ENCODE measurements around the gene MLH3. TPM values are rescaled to one million over a fixed set of nuclear protein-coding genes. Genes with fewer than 3 reads are reported as not detected.
A peak's percentile ranks its signal among the peaks of the same experiment; 100 is the strongest.

MLH3 gene
- total RNA-seq, 5 donors from 2014 or later (not counting 1 experiment from before 2014, with no cell fraction given) = 17.3 to 28.2 (median 22.1) TPM

DNA sequence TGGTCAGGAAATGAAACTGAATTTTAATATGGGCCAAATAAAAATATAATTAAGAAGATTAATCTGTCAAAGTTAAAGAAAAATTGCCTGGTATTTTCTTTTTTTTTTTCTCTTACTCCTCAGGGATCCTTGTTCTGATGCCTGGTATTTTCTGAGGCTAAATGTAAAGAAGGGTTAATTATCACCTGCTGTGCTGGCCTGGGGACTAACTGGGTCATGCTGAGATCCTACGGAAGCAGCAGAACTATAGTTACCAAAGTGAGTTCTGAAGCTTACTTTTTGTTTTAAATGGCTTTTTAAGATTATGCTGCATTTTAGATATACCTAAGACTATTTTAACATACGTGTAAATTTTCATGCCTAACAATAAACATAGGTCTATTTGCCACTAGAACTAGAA is 41.4 kb upstream of the MLH3 start:
- no peaks in the 10 kb centered on the region for H3K27me3 Mint-ChIP-seq
- POLR2A ChIA-PET = interaction anchor here in 1 of 2 donors (0.5 kb wide), 1 partner anchor 66 kb away, joined by 11 read pairs; no protein-coding TSS in a partner anchor

DNA sequence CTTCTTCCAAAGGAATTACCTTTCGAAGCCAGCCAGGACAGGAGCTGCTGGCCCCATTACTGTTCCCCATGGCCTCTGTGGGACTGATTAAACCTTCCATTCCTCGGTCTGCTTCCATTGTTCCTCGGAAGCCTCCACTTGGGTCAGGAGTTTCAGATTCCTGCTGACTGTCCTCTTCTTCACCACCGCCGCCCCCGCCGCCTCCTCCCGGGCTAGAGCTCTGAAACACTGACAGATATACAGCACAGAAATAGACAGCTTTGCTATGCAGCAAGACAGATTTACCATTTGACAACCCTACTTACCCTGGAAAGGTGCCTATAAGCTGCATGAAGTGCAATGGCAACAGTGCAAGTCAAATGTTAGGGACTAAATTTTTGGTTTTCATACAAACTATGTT is 40.0 kb upstream of the MLH3 start:
- no peaks in the 10 kb centered on the region for H3K27me3 ChIP-seq (replicated peaks in 1 of 2; ENCODE audit: control insufficient read depth in 2 of 2, extremely low read depth in 1 of 2, insufficient read depth in 2 of 2, low read length in 1 of 2)
- WGBS (ENCODE audit: insufficient coverage) = 96% methylated on average over 3 of the region's 8 CpGs
- no peaks in the 10 kb centered on the region for H3K9me3 ChIP-seq
- ChIA-PET CTCF (no interaction called here), POLR2A (no interaction called here)
- no peaks in the 10 kb centered on the region for H3K9me3 Mint-ChIP-seq
- no peak overlapping the region for H3K27ac Mint-ChIP-seq
- no peaks in the 10 kb centered on the region for H3K4me1 ChIP-seq (ENCODE audit: control insufficient read depth in 1 of 2, extremely low read depth in 1 of 2, insufficient read depth in 2 of 2, low read length in 2 of 2)
- H3K4me3 Mint-ChIP-seq = no peak overlapping the region
- H3K4me3 ChIP-seq (ENCODE audit: control insufficient read depth in 1 of 2, extremely low read depth in 1 of 2, low read length in 1 of 2) = no peak overlapping the region
- no peaks in the 10 kb centered on the region for H3K27me3 Mint-ChIP-seq
- no peak overlapping the region for H3K27ac ChIP-seq (ENCODE audit: low read length)
- ATAC-seq (replicated peaks in 1 of 4) = no peak
- no peak for DNase-seq
- peaks cover 49% of the 10 kb centered on the region for H3K36me3 Mint-ChIP-seq
- peaks cover under 1 to 66% of the 10 kb centered on the region in 2 donors for H3K36me3 ChIP-seq (ENCODE audit: control insufficient read depth in 2 of 2, extremely low read depth in 1 of 2, insufficient read depth in 1 of 2, low read length in 1 of 2)
- H3K4me1 Mint-ChIP-seq = no peaks in the 10 kb centered on the region

More for the DNA sequence above, 41.4 kb upstream of the MLH3 start:
- H3K9me3 Mint-ChIP-seq = no peaks in the 10 kb centered on the region
- Histone ChIP-seq H3K27me3 (replicated peaks in 1 of 2; ENCODE audit: control insufficient read depth in 2 of 2, extremely low read depth in 1 of 2, insufficient read depth in 2 of 2, low read length in 1 of 2) (no peaks in the 10 kb centered on the region), H3K36me3 (ENCODE audit: control insufficient read depth in 2 of 2, extremely low read depth in 1 of 2, insufficient read depth in 1 of 2, low read length in 1 of 2) (peaks cover 8 to 67% of the 10 kb centered on the region in 2 donors), H3K27ac (ENCODE audit: low read length) (no peak overlapping the region), H3K4me1 (ENCODE audit: control insufficient read depth in 1 of 2, extremely low read depth in 1 of 2, insufficient read depth in 2 of 2, low read length in 2 of 2) (no peaks in the 10 kb centered on the region), H3K9me3 (no peaks in the 10 kb centered on the region), H3K4me3 (ENCODE audit: control insufficient read depth in 1 of 2, extremely low read depth in 1 of 2, low read length in 1 of 2) (no peak overlapping the region)
- DNase-seq (no peak), ATAC-seq (replicated peaks in 1 of 4) (no peak)
- H3K4me3 Mint-ChIP-seq = no peak overlapping the region
- peaks cover 46% of the 10 kb centered on the region for H3K36me3 Mint-ChIP-seq
- CTCF ChIA-PET = no interaction called here
- no peak overlapping the region for H3K27ac Mint-ChIP-seq
- WGBS (ENCODE audit: insufficient coverage) = 100% methylated on average over 1 of the region's 2 CpGs
- peaks cover 0 to 3% (median 0%) of the 10 kb centered on the region in 3 donors for H3K4me1 Mint-ChIP-seq

DNA sequence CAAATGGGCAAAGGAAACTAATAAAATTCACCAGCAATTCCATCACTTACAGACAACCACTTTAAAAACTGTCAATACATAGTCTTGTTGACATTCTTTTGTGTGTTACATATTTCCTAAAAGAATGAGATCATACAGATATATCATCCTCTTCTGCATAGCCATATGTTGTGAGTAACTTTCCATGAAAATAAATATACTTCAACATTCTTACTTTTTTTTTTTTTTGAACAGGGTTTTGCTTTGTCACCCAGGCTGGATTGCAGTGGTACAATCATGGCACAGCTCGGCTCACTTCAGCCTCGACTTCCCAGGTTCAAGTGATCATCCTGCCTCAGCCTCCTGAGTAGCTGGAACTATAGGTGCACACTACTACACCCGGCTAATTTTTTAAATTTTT is 39.1 kb upstream of the MLH3 start:
- H3K36me3 Mint-ChIP-seq = peaks cover 47% of the 10 kb centered on the region
- no peak for ATAC-seq (replicated peaks in 1 of 4)
- CTCF ChIA-PET = interaction anchor here in 1 of 2 donors (0.7 to 2.5 kb wide), 2 partner anchors 36 to 229 kb away, joined by 3 to 30 read pairs; no protein-coding TSS in a partner anchor

DNA sequence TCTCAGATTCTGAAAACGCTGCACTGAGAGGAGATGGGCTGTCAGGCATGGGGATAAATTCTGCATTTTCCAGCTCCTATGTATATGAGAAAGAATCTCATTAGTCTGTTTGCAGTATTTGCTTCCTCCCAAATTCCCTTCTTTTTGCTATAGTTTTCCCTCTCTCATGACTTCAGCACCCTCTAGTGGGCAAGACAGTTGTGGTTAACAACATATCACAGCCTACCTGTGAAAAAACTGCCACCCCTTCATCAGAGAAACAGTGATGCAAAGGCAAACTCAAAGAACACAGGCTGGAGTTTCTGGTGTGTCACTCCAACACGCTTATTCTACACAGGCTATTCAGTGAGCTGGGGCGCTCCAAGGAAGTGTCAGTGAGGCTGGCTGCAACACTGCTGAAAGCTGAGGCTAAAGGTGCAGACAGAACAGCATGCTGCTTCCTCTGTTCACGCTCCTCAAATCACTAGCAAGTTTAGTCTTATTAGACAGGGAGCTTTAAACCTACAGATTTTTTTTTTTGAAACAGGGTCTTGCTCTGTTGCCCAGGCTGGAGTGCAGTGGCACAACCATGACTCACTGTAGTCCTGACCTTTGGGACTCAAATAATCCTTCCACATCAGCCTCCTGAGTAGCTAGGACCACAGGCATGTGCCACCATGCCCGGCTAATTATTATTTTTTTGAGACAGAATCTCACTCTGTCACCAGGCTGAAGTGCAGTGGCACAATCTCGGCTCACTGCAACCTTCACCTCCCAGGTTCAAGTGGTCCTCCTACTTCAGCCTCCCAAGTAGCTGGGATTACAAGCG is 37.5 kb upstream of the MLH3 start:
- no peak overlapping the region for H3K27ac ChIP-seq (ENCODE audit: low read length)
- Mint-ChIP-seq H3K4me1 (no peaks in the 10 kb centered on the region), H3K36me3 (peaks cover 46% of the 10 kb centered on the region), H3K27me3 (no peaks in the 10 kb centered on the region), H3K9me3 (no peaks in the 10 kb centered on the region), H3K27ac (no peak overlapping the region), H3K4me3 (no peak overlapping the region)
- H3K9me3 ChIP-seq = no peaks in the 10 kb centered on the region
- POLR2A ChIA-PET = no interaction called here
- ATAC-seq (replicated peaks in 1 of 4) (peak in 3 of 4 experiments; percentile 63 to 68 (median 68)), DNase-seq (peak in 27 of 35 experiments; percentile 1 to 71 (median 24))
- H3K27me3 ChIP-seq (replicated peaks in 1 of 2; ENCODE audit: control insufficient read depth in 2 of 2, extremely low read depth in 1 of 2, insufficient read depth in 2 of 2, low read length in 1 of 2) = no peaks in the 10 kb centered on the region
- CTCF ChIA-PET = interaction anchor here (0.5 to 2.5 kb wide), 18 partner anchors 8 to 480 kb away, joined by 3 to 30 read pairs (median 4); partner anchors contain the start of gene ACYP1 (in 1 of the 2)
- peaks cover 7 to 64% of the 10 kb centered on the region in 2 donors for H3K36me3 ChIP-seq (ENCODE audit: control insufficient read depth in 2 of 2, extremely low read depth in 1 of 2, insufficient read depth in 1 of 2, low read length in 1 of 2)
- no peaks in the 10 kb centered on the region for H3K4me1 ChIP-seq (ENCODE audit: control insufficient read depth in 1 of 2, extremely low read depth in 1 of 2, insufficient read depth in 2 of 2, low read length in 2 of 2)
- H3K4me3 ChIP-seq (ENCODE audit: control insufficient read depth in 1 of 2, extremely low read depth in 1 of 2, low read length in 1 of 2) = no peak overlapping the region
- 100% methylated on average over 3 of the region's 7 CpGs for WGBS (ENCODE audit: insufficient coverage)

More for the DNA sequence above, 39.1 kb upstream of the MLH3 start:
- Mint-ChIP-seq H3K27me3 (no peaks in the 10 kb centered on the region), H3K4me1 (no peaks in the 10 kb centered on the region), H3K27ac (peak overlapping the region in 1 of 2 donors; percentile 16), H3K4me3 (no peak overlapping the region), H3K9me3 (no peaks in the 10 kb centered on the region)
- 95% methylated on average over 3 of the region's 3 CpGs for WGBS (ENCODE audit: insufficient coverage)
- POLR2A ChIA-PET = no interaction called here
- H3K4me1 ChIP-seq (ENCODE audit: control insufficient read depth in 1 of 2, extremely low read depth in 1 of 2, insufficient read depth in 2 of 2, low read length in 2 of 2) = no peaks in the 10 kb centered on the region
- no peaks in the 10 kb centered on the region for H3K27me3 ChIP-seq (replicated peaks in 1 of 2; ENCODE audit: control insufficient read depth in 2 of 2, extremely low read depth in 1 of 2, insufficient read depth in 2 of 2, low read length in 1 of 2)
- no peak overlapping the region for H3K4me3 ChIP-seq (ENCODE audit: control insufficient read depth in 1 of 2, extremely low read depth in 1 of 2, low read length in 1 of 2)
- H3K9me3 ChIP-seq = no peaks in the 10 kb centered on the region
- DNase-seq = no peak
- H3K27ac ChIP-seq (ENCODE audit: low read length) = no peak overlapping the region
- H3K36me3 ChIP-seq (ENCODE audit: control insufficient read depth in 2 of 2, extremely low read depth in 1 of 2, insufficient read depth in 1 of 2, low read length in 1 of 2) = peaks cover 0 to 64% of the 10 kb centered on the region in 2 donors

DNA sequence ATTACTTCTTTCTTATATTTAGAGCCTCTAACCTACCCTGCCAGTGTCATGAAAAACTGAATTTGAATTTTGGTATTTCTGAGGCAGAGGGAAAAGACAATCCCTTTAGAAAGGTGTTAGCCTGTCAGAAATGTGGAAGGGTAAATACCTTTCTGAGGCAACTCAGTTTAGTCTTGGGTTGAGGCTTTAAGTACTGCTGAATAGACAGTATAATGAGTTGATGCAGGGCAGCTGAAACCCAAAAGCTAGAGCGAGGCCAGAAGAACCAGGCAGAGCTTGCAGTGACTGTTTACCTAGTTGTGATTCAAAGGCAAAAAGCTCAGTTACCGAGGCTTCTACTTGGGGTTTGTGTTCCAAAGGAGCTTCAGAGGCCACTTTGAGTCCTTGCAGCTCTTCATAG is 36.9 kb upstream of the MLH3 start:
- Histone ChIP-seq H3K4me1 (ENCODE audit: control insufficient read depth in 1 of 2, extremely low read depth in 1 of 2, insufficient read depth in 2 of 2, low read length in 2 of 2) (no peaks in the 10 kb centered on the region), H3K4me3 (ENCODE audit: control insufficient read depth in 1 of 2, extremely low read depth in 1 of 2, low read length in 1 of 2) (no peak overlapping the region), H3K27ac (ENCODE audit: low read length) (no peak overlapping the region), H3K27me3 (replicated peaks in 1 of 2; ENCODE audit: control insufficient read depth in 2 of 2, extremely low read depth in 1 of 2, insufficient read depth in 2 of 2, low read length in 1 of 2) (no peaks in the 10 kb centered on the region), H3K9me3 (no peaks in the 10 kb centered on the region), H3K36me3 (ENCODE audit: control insufficient read depth in 2 of 2, extremely low read depth in 1 of 2, insufficient read depth in 1 of 2, low read length in 1 of 2) (peaks cover 9 to 70% of the 10 kb centered on the region in 2 donors)
- 95% methylated on average over 2 of the region's 2 CpGs for WGBS (ENCODE audit: insufficient coverage)
- Mint-ChIP-seq H3K36me3 (peaks cover 45% of the 10 kb centered on the region), H3K27me3 (no peaks in the 10 kb centered on the region), H3K27ac (no peak overlapping the region), H3K9me3 (no peaks in the 10 kb centered on the region), H3K4me1 (no peaks in the 10 kb centered on the region), H3K4me3 (no peak overlapping the region)
- no peak for DNase-seq
- ATAC-seq (replicated peaks in 1 of 4) = peak in 1 of 4 experiments; percentile 18
- ChIA-PET POLR2A (no interaction called here), CTCF (interaction anchor here (0.6 to 2.5 kb wide), 16 partner anchors 8 to 479 kb away, joined by 3 to 30 read pairs (median 4); partner anchors contain the start of gene ACYP1 (in 1 of the 2))

- no peaks in the 10 kb centered on the region for H3K9me3 Mint-ChIP-seq
- H3K27ac Mint-ChIP-seq = peak overlapping the region in 1 of 2 donors; percentile 11
- POLR2A ChIA-PET = no interaction called here
- Histone ChIP-seq H3K4me3 (ENCODE audit: control insufficient read depth in 1 of 2, extremely low read depth in 1 of 2, low read length in 1 of 2) (no peak overlapping the region), H3K27me3 (replicated peaks in 1 of 2; ENCODE audit: control insufficient read depth in 2 of 2, extremely low read depth in 1 of 2, insufficient read depth in 2 of 2, low read length in 1 of 2) (no peaks in the 10 kb centered on the region), H3K4me1 (ENCODE audit: control insufficient read depth in 1 of 2, extremely low read depth in 1 of 2, insufficient read depth in 2 of 2, low read length in 2 of 2) (no peaks in the 10 kb centered on the region), H3K36me3 (ENCODE audit: control insufficient read depth in 2 of 2, extremely low read depth in 1 of 2, insufficient read depth in 1 of 2, low read length in 1 of 2) (peaks cover 9 to 65% of the 10 kb centered on the region in 2 donors), H3K9me3 (no peaks in the 10 kb centered on the region), H3K27ac (ENCODE audit: low read length) (no peak overlapping the region)
- DNase-seq (no peak), ATAC-seq (replicated peaks in 1 of 4) (no peak)
- peaks cover 44% of the 10 kb centered on the region for H3K36me3 Mint-ChIP-seq
- H3K27me3 Mint-ChIP-seq = no peaks in the 10 kb centered on the region
- CTCF ChIA-PET = no interaction called here
- no peak overlapping the region for H3K4me3 Mint-ChIP-seq
- H3K4me1 Mint-ChIP-seq = no peaks in the 10 kb centered on the region
- WGBS (ENCODE audit: insufficient coverage) = 97% methylated on average over 5 of the region's 5 CpGs
These were observed 33.2 kb upstream of the MLH3 start for GRCh38 chr14:75084513-75084912.

Measured in T-cell (primary cell).